Sigmoid colon (tissue), 4 donors: Measurements from ENCODE around the gene USP17L22.
"Not testable (repeated sequence)": the region's sequence is repeated elsewhere in the genome, so short reads cannot be mapped to it uniquely, and the experiment has no call there.

Experiments used
- EP300 ChIP-seq, 4 donors: sonication (generic); formaldehyde crosslinking; IDR thresholded peaks; one replicate each; pipeline ENCODE4 v1.6.1; 2017; ENCODE audit warnings: antibody characterized with exemption in 4 of 4
- POLR2AphosphoS5 ChIP-seq, 4 donors: sonication (generic); formaldehyde crosslinking; IDR thresholded peaks; one replicate each; pipeline ENCODE4 v1.6.1; 2017; ENCODE audit warnings: antibody characterized with exemption in 4 of 4
- TF ChIP-seq, protein P1 (sequence below), 4 experiments: fragments of 450-650 bp in 3 of 4; fragments of 200-600 bp in 1 of 4; IDR thresholded peaks; one replicate each; pipeline ENCODE4 v1.5.1; 2016 to 2019; ENCODE audit warnings: antibody characterized with exemption in 4 of 4, mild to moderate bottlenecking in 3 of 4, moderate library complexity in 2 of 4

DNA sequence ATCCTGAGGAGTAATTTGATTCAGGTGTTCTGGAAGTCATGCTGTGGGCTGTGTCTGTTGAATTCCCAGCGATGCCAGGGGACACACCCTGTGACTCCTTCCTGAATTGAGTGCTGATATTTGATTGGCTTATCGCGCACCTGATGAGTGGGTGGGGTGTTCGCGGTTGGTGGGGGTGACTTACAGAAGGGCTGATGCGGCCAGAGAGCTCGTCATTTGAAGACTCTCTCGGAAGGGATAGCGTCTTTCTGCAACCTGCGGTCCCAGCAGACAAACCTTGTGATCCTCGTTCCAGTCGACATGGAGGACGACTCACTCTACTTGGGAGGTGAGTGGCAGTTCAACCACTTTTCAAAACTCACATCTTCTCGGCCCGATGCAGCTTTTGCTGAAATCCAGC is 33.3 kb upstream of the USP17L22 start, which contains the start of gene USP17L15:
- TF ChIP-seq, protein P1, sequence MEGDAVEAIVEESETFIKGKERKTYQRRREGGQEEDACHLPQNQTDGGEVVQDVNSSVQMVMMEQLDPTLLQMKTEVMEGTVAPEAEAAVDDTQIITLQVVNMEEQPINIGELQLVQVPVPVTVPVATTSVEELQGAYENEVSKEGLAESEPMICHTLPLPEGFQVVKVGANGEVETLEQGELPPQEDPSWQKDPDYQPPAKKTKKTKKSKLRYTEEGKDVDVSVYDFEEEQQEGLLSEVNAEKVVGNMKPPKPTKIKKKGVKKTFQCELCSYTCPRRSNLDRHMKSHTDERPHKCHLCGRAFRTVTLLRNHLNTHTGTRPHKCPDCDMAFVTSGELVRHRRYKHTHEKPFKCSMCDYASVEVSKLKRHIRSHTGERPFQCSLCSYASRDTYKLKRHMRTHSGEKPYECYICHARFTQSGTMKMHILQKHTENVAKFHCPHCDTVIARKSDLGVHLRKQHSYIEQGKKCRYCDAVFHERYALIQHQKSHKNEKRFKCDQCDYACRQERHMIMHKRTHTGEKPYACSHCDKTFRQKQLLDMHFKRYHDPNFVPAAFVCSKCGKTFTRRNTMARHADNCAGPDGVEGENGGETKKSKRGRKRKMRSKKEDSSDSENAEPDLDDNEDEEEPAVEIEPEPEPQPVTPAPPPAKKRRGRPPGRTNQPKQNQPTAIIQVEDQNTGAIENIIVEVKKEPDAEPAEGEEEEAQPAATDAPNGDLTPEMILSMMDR (IDR thresholded peaks at IDR 0.05) = not testable (repeated sequence)
- TF ChIP-seq POLR2AphosphoS5, EP300 (IDR thresholded peaks at IDR 0.05): not testable (repeated sequence)
